ENCODE measurements around the gene NIPAL3.

- TF ChIP-seq RAD21 (conservative IDR thresholded peaks at IDR 0.05), result no peak
- TF ChIP-seq POLR2AphosphoS5 (IDR thresholded peaks at IDR 0.05), result no peak
- no peak for TF ChIP-seq CTCF (IDR thresholded peaks at IDR 0.05; ENCODE audit: poor library complexity, severe bottlenecking)
- no peak for TF ChIP-seq TAF1 (IDR thresholded peaks at IDR 0.05; ENCODE audit: low read depth)
- TF ChIP-seq EP300 (conservative IDR thresholded peaks at IDR 0.05; ENCODE audit: poor library complexity, severe bottlenecking), result no peak
- no peak for TF ChIP-seq EZH2 (IDR thresholded peaks at IDR 0.05; ENCODE audit: borderline replicate concordance, insufficient read depth, low read length, poor library complexity, severe bottlenecking)
- no peak for TF ChIP-seq MXI1 (conservative IDR thresholded peaks at IDR 0.05; ENCODE audit: poor library complexity, severe bottlenecking)
Observed at GRCh38 chr1:24384251-24385090, 31.1 kb upstream of the NIPAL3 start.
